GM12878 (cell line): Measurements from ENCODE around the gene TMEM72. TPM values are rescaled to one million over a fixed set of nuclear protein-coding genes. Genes with fewer than 3 reads are reported as not detected.

ENCODE experiments used
- ASH2L ChIP-seq: fragments of 300-600, 200-600 bp; sonication (generic); IDR thresholded peaks from 2 replicates; pipeline ENCODE4 v1.6.1; 2017; ENCODE audit warnings: low read depth, mild to moderate bottlenecking, borderline replicate concordance
- CREM ChIP-seq: IDR thresholded peaks from 2 replicates; pipeline ENCODE4 v1.6.1; 2014; ENCODE audit warnings: antibody characterized with exemption, low read depth
- E2F8 ChIP-seq: fragments of 450-650 bp; IDR thresholded peaks from 2 replicates; pipeline ENCODE4 v1.6.1; 2018; ENCODE audit warnings: mild to moderate bottlenecking, low read depth, moderate library complexity; ENCODE audit not compliant: partially characterized antibody
- E4F1 ChIP-seq: fragments of 450-650 bp; IDR thresholded peaks from 2 replicates; pipeline ENCODE4 v1.6.1; 2018; ENCODE audit warnings: borderline replicate concordance, mild to moderate bottlenecking; ENCODE audit not compliant: partially characterized antibody
- ESRRA ChIP-seq: IDR thresholded peaks from 2 replicates; pipeline ENCODE4 v1.6.1; 2012; ENCODE audit warnings: mild to moderate bottlenecking, low read length, improper control_type of control experiment
- FOXM1 ChIP-seq: IDR thresholded peaks from 2 replicates; pipeline ENCODE4 v1.6.1; 2012; ENCODE audit warnings: low read depth, mild to moderate bottlenecking, inconsistent platforms, low read length, moderate library complexity
- GABPA ChIP-seq: IDR thresholded peaks from 2 replicates; pipeline ENCODE4 v1.6.1; 2014; ENCODE audit warnings: antibody characterized with exemption, low read depth, mild to moderate bottlenecking, inconsistent platforms
- NFXL1 ChIP-seq: fragments of 450-650 bp; IDR thresholded peaks from 2 replicates; pipeline ENCODE4 v1.6.1; 2017; ENCODE audit warnings: antibody characterized with exemption, mild to moderate bottlenecking, borderline replicate concordance
- PBX3 ChIP-seq: IDR thresholded peaks from 2 replicates; pipeline ENCODE4 v1.6.1; 2011; ENCODE audit warnings: mild to moderate bottlenecking, low read depth, low read length, moderate library complexity; ENCODE audit not compliant: insufficient replicate concordance
- RCOR1 ChIP-seq: conservative IDR thresholded peaks from 2 replicates; pipeline ENCODE4 v1.6.1; 2012; ENCODE audit warnings: low read depth, low read length, improper control_type of control experiment
- SUZ12 ChIP-seq: fragments of 200-600 bp; sonication (generic); IDR thresholded peaks from one replicate; pipeline ENCODE4 v1.6.1; 2018; ENCODE audit warnings: antibody characterized with exemption, mild to moderate bottlenecking; ENCODE audit not compliant: unreplicated experiment
- polyA plus RNA-seq, 11 experiments: library from polyadenylated mRNA; depleted of rRNA in 4 of 11; unstranded in 6 of 11; stranded (reverse) in 5 of 11; fragments of >200 nt; fragmentation: Nextera tagmentation in 4 of 11; fragmentation: Illumina TruSeq in 1 of 11; extraction: Ambion mirVana in 4 of 11; extraction: Trizol in 1 of 11; gene quantifications; 1 replicate in 1 of 11; 2 replicates in 10 of 11; pipeline versions ENCODE4 v1.2.1 to v1.2.3, GENCODE V29; 2011 to 2016; ENCODE audit warnings: inconsistent platforms in 2 of 11, missing spikeins in 2 of 11, low read depth in 1 of 11
- total RNA-seq, 4 experiments: library from RNA; depleted of rRNA in 3 of 4; stranded (reverse); fragments of >200 nt in 3 of 4; fragmentation: Illumina TruSeq in 1 of 4; extraction: Trizol in 1 of 4; gene quantifications; 2 replicates each; pipeline versions ENCODE4 v1.2.1 to v1.2.3, GENCODE V29; 2013 to 2021
- TF ChIP-seq, protein P1 (sequence below): fragments of 450-650 bp; IDR thresholded peaks from 2 replicates; pipeline ENCODE4 v1.6.1; 2017; ENCODE audit warnings: low read depth, mild to moderate bottlenecking, moderate library complexity
- TF ChIP-seq, protein P2 (sequence below): IDR thresholded peaks from 2 replicates; pipeline ENCODE4 v1.6.1; 2011; ENCODE audit warnings: borderline replicate concordance, low read depth, mild to moderate bottlenecking, moderate library complexity, low read length; ENCODE audit not compliant: insufficient read depth, poor library complexity, severe bottlenecking
- TF ChIP-seq, protein P3 (sequence below): fragments of 450-650 bp; IDR thresholded peaks from 2 replicates; pipeline ENCODE4 v1.6.1; 2014; ENCODE audit warnings: mild to moderate bottlenecking
- TF ChIP-seq, protein P4 (sequence below): IDR thresholded peaks from 2 replicates; pipeline ENCODE4 v1.6.1; 2012; ENCODE audit warnings: low read length, inconsistent platforms

The TMEM72 gene
- total and polyA plus RNA-seq, 10 of the 15 experiments (the other 5 are each of a cell fraction or from before 2014, with no cell fraction given) = 0.12 TPM; not detected in 9

DNA sequence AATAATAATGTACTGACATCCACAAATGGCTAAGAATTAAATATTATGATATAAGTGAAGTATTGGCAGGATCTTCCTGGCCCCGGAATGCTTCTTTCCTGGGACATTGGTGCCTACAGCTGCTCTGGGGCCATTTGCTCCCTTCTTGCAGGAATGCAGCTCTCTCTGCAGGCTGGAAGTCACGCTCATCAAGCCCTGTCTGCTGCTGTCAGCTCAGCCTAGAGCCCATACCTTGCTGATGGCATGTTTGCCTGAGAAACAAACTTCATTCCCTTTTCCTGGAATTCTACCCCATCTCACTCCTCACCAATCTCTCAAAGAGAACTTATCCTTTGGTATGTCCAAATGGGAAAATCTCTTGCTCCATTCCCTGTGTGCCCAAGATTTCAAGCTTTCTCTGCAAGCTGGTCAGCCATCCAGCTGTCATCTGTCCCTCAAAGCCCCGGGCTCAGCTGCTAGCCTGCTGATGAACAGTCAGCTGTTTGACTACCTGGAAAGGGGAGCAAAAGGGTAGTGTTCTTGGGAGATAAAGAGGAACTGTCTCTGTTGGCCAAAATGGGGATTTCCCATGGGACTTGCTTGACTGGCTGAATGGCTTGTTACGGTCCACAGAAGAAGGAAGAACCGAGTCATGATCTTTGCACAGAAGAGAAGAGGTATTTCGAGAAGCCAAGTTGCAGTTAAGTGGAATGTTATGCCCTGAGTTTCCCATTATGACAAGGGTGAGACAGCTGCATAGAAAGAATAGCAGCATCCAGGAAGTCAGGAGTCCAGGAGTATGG lies 36.4 kb downstream of the TMEM72 start (continued):
- TF ChIP-seq, protein P1, sequence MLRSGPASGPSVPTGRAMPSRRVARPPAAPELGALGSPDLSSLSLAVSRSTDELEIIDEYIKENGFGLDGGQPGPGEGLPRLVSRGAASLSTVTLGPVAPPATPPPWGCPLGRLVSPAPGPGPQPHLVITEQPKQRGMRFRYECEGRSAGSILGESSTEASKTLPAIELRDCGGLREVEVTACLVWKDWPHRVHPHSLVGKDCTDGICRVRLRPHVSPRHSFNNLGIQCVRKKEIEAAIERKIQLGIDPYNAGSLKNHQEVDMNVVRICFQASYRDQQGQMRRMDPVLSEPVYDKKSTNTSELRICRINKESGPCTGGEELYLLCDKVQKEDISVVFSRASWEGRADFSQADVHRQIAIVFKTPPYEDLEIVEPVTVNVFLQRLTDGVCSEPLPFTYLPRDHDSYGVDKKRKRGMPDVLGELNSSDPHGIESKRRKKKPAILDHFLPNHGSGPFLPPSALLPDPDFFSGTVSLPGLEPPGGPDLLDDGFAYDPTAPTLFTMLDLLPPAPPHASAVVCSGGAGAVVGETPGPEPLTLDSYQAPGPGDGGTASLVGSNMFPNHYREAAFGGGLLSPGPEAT = peak; percentile 85
- TF ChIP-seq, protein P2, sequence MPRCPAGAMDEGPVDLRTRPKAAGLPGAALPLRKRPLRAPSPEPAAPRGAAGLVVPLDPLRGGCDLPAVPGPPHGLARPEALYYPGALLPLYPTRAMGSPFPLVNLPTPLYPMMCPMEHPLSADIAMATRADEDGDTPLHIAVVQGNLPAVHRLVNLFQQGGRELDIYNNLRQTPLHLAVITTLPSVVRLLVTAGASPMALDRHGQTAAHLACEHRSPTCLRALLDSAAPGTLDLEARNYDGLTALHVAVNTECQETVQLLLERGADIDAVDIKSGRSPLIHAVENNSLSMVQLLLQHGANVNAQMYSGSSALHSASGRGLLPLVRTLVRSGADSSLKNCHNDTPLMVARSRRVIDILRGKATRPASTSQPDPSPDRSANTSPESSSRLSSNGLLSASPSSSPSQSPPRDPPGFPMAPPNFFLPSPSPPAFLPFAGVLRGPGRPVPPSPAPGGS = peak; percentile 46
- TF ChIP-seq ESRRA (no peak), GABPA (no peak), SUZ12 (no peak), E4F1 (no peak), RCOR1 (no peak), PBX3 (peak; percentile 33), ASH2L (no peak), NFXL1 (no peak), E2F8 (no peak), FOXM1 (0 out of 2 replicates have a peak, but pooled peaks have one; percentile 39), CREM (peak; percentile 43; the same call in 1 of the 2 replicates)
- TF ChIP-seq, protein P3, sequence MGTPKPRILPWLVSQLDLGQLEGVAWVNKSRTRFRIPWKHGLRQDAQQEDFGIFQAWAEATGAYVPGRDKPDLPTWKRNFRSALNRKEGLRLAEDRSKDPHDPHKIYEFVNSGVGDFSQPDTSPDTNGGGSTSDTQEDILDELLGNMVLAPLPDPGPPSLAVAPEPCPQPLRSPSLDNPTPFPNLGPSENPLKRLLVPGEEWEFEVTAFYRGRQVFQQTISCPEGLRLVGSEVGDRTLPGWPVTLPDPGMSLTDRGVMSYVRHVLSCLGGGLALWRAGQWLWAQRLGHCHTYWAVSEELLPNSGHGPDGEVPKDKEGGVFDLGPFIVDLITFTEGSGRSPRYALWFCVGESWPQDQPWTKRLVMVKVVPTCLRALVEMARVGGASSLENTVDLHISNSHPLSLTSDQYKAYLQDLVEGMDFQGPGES = no peak
- TF ChIP-seq, protein P4, sequence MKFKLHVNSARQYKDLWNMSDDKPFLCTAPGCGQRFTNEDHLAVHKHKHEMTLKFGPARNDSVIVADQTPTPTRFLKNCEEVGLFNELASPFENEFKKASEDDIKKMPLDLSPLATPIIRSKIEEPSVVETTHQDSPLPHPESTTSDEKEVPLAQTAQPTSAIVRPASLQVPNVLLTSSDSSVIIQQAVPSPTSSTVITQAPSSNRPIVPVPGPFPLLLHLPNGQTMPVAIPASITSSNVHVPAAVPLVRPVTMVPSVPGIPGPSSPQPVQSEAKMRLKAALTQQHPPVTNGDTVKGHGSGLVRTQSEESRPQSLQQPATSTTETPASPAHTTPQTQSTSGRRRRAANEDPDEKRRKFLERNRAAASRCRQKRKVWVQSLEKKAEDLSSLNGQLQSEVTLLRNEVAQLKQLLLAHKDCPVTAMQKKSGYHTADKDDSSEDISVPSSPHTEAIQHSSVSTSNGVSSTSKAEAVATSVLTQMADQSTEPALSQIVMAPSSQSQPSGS = 0 out of 2 replicates have a peak, but pooled peaks have one; percentile 40
